Frontal cortex (tissue), 4 donors: Measurements from ENCODE around the gene ZNF362. TPM values are rescaled to one million over a fixed set of nuclear protein-coding genes. Genes with fewer than 3 reads are reported as not detected.

Source experiments
- DNase-seq, 2 donors: peaks; one replicate each; pipeline ENCODE4 v3.0.0; 2012; ENCODE audit warnings: low spot score in 2 of 2
- FAIRE-seq: peaks from 2 replicates; lab custom pipeline; 2012; peaks lifted over from hg19 to GRCh38; lab: Jason Lieb, UNC
- total RNA-seq: library from RNA; depleted of rRNA; stranded (reverse); fragments of >200 nt; gene quantifications from one replicate; pipeline ENCODE4 v1.2.3, GENCODE V29; 2014
- donor health status: control.
- donor health status: control.
- donor health status: control.

Gene ZNF362
- total RNA-seq, 1 donor from 2014 or later, result 13.9 TPM

DNA sequence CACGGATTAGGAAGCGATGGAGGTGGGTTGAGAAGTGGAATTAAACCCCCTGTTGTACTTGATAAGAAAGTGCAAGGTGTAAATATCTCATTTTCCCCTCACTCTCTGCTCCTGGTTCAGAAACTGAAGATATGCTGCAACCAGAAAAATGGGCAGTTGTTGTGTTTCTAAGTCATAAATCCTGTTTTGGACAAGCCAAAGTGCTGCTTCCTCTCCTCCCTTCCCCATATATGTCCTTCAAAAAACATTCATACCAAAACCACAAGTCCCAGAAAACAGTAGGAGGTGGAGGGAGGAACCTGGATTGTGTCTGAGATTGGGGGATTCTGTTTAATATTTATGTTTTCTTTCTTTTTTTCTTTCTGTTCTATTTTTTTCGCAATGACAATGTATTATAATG is 13.6 kb upstream of the ZNF362 start:
- DNase-seq, result no peak
- FAIRE-seq, result no peak

DNA sequence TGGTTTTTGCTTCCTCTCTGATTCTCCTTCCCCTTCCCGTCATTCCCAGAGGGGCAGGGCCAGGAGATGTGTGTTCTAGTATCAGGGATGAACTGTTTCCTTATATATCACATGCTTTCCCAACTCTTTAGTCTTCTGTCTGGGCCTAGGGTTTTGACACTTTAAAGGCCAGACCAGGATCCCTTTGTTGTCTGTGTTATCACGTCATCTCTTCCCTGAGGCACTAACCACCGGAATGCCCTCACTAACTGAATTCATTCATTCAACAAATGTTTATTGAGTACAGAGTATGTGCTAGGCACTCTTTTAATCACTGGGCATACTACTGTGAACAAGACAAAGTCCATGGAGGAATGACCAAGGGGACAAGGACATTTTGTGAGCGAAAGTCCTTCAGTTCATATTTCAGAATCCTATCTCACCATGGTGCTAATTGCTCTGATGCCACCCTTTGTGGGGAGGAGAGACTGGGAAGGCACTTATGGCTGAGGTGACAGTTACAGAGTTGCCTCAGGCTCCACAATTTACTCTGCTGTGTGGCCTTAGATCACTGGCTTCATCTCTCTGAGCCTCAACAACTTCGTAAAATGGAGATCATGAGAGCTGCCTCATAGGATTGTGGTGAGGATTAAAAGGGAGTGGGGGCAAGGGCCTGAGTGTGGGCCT is 12.0 kb upstream of the ZNF362 start:
- FAIRE-seq (no peak), DNase-seq (no peak)

DNA sequence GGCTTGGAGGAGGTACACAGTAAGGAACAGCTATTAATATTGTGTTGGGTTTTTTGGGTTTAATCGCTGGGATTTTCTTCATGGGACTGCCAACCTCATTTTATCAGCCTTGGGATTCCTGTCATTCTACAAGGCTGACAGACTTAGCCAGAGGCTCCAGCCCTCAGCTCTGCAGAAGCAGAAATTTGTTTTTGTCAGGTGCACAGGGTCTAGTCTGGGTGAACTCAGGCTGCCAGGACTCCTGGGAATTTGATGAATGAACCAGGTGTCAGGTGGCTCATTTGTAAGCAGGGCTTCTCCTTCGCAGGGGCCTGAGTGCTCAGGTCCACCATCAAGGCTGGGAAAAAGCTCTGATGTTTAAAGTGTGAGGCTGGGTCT is 11.5 kb upstream of the ZNF362 start:
- DNase-seq (no peak), FAIRE-seq (no peak)

DNA sequence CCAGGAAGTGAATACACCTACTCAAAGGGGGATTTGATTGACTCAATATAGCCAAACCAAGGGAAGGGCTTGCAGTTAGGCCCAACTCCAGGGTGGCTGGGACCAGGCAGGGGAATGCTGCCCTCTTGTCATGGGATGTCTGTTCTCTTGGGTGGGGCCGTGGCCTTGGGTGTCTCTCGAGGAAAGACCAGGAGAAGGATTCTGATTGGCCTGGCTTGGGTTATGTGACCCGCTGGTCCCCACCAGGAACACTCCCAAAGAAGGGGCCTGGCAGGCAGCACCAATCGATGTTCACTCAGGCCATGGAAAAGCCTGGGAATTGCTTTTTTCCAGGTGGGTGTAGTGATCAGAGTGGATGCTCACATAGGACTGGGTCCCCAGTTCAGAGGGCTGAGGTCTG is 10.1 kb upstream of the ZNF362 start:
- FAIRE-seq (no peak), DNase-seq (no peak)

DNA sequence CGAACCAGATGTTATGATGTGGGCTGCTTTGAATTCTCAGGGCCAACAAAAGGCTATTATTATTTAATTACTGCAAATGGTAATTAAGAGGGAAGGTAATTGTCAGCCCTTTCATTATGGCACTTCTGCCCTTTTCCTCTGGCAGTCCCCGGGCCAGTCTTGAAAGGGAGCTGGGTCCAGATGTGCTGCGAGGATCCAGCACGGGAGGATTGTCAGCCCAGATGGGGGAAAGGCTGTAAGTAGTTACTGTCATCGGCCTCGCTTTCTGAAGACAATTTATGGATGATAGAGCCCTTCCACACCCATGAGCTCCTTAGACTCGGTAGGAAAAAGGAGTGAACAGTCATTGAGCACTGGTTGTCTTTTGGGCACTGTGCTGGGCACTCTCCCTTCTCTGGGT is 8.7 kb upstream of the ZNF362 start:
- FAIRE-seq (no peak), DNase-seq (no peak)

DNA sequence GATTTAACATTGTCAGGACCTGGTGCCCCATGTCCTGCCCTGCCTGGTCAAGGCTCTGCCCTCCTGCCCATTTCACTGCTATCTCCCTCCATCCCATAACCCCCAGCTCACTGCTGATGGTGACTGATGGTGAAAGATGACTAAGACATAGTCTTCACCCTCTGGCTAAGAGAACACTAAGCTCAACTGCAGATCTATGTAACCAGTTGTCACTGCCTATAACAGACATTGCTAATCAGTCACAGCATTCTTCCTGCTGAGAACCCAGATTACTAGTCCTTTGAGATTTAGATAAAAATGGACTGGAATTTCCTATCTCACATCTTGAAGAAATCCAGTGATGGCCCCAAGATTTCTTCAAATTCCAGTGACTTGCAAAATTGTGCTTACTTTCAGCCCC is 8.0 kb upstream of the ZNF362 start:
- FAIRE-seq (no peak), DNase-seq (no peak)

DNA sequence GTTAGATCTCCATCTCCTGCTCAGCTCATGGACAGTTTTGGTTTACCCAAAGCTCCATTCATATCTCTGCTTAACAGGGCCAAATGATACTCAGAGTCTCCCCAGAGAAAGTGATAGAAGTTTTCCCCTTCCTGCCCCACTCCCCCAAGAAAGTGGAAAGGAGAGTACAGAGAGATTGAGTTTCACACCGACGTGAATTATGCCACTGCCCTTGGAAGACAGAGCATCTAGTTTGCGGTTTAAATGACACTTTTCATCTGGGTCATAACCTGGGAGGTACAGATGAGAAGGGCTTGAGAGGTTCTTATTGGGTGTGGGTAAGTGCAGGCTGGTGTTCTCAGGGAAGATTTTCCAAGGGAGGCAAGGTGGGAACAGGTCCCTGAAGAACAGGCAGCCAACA is 6.9 kb upstream of the ZNF362 start:
- FAIRE-seq (no peak), DNase-seq (no peak)

DNA sequence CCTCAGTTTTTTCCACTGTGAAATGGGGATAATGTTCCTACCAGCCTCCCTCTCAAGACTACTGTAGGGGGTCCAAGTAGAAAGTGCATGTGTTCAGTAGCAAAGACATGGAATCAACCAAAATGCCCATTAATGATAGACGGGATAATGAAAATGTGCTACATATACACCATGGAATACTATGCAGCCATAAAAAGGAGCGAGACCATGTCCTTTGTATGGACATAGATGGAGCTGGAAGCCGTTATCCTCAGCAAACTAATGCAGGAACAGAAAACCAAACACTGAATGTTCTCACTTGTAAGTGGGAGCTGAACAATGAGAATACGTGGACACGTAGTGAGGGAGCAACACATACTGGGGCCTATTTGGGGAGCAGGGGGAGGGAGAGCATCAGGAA is 6.1 kb upstream of the ZNF362 start:
- FAIRE-seq (no peak), DNase-seq (no peak)

DNA sequence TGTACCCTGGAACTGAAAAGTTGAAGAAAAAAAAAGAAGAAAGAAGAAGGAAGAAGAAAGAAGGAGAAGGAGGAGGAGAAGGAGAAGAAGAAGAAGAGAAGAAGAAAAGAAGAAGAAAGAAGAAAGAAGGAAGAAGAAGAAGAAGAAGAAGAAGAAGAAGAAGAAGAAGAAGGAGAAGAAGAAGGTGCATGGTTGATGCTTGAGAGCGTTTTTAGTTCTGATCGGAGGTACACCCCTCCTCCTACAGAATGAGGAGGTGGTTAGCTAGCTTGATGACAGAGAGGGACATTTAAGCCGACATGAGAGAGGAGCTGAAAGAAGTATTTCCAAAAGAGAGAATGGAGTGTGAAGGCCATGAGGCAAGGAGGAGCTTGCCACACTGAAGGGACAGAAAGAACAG is 5.6 kb upstream of the ZNF362 start:
- no peak for FAIRE-seq

DNA sequence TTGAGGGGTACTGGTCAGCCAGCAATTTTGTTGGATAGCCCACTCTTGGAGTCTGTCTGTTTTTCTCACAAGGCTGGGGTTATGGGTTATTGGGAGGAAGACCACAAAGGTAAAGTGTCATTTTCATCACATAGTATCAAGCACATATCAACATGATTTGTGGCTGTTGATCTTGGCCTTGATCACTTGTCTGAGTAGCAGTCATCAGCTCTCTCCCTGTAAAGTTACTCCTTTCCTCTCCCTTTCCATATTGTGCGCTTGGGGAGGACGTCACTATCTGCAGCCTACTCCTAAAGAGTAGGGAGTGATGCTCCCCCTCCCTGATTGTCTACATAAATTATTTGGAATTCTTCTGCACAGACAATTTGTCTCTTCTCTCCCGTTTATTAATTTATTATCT is 1.8 kb upstream of the ZNF362 start:
- DNase-seq (no peak), FAIRE-seq (no peak)

More for the DNA sequence above, 5.6 kb upstream of the ZNF362 start:
- DNase-seq, result no peak

DNA sequence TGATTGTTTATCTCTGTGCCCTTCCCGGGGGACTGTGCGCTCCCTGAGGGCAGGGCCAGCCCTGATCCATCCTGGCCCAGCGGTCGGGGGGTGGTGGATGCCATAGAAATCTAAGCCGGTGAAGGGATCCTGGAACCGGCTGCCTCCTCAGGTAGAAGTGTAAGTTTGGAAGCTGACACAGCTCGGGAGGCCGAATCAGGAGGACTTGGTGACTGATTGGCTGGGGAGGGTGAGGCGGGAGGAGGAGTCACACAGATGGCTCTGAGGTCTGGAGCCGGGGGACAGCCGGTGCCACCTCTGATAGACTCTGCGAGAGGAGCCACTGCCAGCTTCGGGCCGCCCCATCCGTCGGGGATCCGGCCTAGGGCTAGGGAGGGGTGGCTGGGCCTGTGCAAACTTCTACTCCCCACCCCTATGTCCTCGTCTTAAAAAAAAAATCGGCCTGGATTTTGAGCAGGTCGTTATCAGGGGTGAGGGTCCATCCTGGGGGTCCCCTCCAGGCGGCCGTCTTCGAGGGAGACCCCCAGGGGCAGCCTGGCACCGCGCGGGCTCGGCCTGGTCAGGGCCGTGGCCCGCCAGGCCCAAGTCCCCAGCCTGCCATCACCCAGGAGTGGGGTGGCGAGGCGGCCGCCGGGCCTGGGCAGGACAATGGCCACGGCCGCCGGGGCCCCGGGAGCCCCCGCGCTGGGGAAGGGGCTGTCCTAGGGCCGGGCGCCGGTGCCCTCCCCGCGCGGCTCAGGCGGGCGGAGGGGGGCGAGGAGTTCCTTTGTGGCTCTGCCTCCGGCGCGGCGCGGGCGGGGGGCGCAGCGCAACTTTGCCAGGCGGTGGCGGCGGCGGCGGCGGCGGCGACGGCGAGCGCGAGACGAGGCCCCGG is 708 bp upstream of the ZNF362 start:
- FAIRE-seq (no peak), DNase-seq (peak in 1 of 2 donors; percentile 70)

DNA sequence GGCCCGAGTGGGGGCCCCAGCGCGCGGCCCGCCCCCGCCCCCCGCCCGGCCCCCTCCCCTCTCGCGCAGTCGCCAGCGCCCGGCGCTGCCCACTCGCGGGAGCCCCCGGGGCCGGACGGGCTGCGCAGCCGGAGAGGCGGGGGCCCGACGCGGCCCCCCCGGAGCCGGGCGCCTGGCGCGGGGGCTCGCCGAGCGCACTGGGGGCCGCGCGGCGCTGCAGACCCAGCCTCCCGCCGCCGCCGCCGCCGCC is 146 bp upstream of the ZNF362 start:
- DNase-seq (peak; percentile 66 to 81), FAIRE-seq (no peak)

DNA sequence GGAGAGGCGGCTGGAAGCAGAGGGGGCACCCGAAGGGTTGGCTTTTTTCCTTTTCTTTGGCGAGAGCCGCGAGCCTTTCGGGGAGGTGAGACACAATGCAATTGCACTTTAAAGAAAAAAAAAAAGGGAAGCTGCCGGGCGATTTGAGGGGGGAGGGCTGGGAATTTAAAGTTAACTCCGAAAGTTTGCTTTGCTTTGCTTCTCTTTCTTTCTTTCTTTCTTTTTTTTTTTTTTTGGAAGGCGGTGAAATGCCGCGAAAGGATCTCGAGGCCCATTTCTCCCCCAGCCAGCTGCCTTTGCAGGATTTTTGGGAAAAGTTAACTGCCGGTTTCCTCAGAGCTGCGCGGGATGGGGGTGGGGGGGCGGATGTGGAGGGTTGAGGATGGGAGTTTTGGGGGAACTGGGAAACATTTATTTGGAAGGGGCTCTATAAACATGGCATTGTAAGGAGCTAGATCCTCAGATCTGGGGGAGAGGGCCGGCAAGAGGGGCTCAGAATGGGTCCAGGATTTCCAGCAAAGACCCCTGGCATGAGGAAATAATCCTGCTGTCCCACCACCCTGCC is 997 bp downstream of the ZNF362 start:
- no peak for DNase-seq
- FAIRE-seq, result no peak

DNA sequence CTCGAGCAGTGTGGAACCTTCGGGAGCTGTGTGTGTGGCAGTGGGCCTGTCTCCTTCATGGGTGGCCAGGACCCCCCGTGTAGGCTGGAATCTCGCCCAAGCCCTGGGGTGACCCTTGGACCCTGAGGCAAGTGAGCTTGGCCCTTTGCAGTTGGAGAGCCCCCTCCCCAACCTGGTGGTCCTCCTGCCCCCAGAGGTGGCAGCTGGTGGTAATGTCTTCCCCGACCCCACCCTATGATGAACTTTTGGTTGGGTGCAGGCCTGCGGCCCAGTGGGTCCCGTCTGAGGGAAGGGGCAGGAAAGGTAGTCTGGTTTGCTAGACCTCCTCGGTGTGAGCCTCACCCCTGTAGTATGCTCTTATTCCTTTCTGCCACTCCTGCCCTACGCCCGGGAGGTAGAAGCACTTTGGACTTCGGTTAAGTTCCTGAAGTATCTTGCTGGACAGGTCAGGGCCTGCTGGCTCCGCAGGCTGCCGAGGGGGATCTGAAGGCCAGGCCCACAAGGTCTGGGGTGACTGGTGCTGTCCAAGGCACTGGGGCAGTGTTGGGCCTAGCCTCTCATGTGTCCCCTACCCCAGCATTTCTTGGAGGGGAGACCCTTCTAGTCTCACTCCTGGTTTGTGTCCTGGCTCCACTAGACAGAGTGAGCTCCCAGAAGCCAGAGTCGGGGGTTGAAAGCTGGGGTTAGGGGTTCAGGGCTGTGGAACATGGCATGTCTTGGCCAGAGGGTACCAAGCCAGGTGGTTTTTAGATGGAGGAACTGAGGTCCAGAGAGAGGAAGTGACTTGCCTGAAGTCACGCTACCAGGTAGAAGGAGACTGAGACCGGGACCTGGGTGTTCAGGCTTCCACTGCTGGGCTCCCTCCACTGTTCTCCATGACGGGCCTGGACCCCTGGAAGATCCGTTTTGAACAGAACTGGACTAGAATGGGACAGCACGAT is 1.8 kb downstream of the ZNF362 start:
- DNase-seq (no peak), FAIRE-seq (no peak)

DNA sequence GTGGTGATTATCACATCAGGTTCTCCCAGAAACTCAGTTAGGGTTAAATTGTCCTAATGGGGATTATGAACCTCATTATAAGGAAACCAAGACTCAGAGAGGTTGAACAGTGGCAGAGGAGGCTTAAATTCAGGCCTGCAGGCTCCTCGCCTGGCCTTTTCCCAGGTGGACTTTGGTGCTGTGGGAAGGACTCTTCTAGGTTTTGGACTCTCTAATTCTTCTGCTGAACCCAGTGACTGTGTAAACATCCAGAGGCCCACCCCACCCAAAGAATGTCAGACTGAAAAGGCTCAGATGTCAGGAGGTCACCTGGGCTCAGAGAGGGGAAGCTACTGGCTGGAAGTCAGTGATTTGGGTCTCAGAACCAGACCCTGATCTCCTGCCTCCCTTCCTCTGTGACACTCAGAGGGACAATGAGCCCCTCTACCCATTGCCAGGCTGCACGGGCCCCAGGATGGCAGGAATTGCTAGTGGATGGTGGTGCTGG is 2.5 kb downstream of the ZNF362 start:
- FAIRE-seq (no peak), DNase-seq (no peak)

DNA sequence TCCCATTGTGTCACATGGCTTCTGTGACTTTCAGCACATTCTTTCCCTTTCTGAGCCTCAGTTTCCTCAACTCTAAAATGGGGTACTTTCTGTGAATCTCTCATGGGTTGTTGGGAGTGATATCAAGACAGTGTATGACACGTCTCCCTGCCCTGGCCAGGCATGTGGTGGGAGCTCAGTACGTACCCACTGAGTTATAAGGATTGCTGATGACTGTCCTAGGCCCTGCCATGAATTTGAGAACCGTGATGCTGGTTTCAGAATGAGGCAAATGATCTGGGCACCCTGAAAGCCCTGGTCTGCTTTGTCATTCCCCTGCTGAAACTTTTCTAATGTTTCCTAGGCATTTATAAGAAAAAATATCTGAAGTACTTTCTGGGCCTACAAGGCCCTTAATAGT is 3.6 kb downstream of the ZNF362 start:
- DNase-seq (no peak), FAIRE-seq (no peak)

DNA sequence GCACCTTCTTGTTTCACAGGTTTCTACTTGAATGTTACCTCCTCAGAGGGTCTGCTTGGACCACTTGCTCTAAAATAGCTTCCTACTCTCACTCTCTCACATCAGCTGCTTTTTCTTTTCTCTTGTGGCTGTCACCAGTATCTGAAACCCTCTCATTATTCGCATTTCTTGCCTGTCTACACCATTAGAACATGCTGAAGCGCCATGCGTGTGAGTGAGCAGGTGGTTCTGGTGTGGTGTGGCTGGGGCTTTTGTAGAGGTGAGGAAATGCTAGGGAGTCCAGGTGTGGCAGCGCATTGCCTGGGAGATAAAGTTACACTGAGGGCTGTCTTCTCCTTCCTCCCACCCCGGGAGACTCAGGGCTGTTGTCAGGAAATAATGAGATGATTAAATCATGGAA is 4.1 kb downstream of the ZNF362 start:
- FAIRE-seq, result no peak
- DNase-seq, result no peak

DNA sequence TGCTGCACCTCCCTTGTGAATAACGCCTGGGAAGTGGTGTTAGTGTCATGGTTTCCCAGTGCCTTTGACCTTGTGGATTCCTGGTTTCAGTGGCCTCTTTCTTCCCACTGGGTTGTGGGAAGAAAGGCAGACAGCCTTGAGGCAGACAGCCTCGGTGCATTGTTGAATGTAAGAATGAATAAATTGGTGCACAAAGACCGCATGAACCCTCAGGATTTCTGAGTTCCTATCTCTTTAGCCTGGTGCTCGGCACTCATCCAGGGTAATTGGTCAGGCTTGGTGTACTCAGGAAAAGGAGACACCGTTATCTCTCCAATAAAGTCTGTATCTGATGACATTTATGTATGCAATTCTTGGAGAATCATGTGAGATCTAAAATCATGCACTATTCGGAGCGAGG is 5.1 kb downstream of the ZNF362 start:
- no peak for DNase-seq
- FAIRE-seq, result no peak

DNA sequence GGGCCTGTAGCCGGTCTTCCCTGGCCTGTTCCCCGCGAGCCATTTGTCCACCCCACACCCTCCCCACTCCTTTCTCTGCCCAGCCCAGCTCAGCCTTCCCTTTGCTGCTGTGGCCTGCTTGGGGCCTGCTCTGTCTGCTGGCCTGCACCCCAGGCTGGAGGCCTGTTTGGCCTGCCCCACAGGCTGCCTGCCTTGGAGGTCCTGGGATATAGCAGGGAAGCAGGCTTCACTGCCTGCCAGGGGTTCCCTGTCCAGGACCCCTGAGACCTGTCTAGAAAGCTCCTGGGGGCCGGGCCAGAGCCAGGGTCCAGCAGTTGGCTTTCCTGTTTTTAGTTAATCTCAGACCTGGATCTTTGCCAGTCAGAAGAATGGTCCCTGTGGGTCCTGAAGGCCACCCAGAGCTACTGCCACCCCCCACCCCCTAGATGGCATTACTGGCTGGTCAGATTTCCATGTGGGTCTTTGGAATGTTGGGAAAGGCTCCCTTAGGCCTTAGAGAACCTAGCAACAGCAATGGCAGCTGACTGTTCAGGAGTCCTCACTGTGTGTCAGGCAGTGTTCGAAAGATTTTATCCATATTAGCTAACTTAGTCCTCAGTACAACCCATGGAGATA is 7.7 kb downstream of the ZNF362 start:
- FAIRE-seq (no peak), DNase-seq (no peak)
